ENCODE measurements around the gene IL2. TPM values are rescaled to one million over a fixed set of nuclear protein-coding genes. Genes with fewer than 3 reads are reported as not detected.

Gene IL2
- total RNA-seq, 1 donor from 2014 or later, result not detected

Other genes with a start within 250 kb of the IL2 start
- not detected for gene ADAD1, start 77.7 kb downstream of the IL2 start, total RNA-seq
- not detected for gene IL21, start 164.3 kb upstream of the IL2 start, total RNA-seq

All from occipital lobe (tissue), 1 donor.